ENCODE measurements around the gene CERS1.

GRCh38 chr19:18899624-18900560, 3.9 kb upstream of the CERS1 start:
- TF ChIP-seq CTCF (IDR thresholded peaks at IDR 0.05) (no peak), POLR2A (IDR thresholded peaks at IDR 0.05) (no peak)
